ENCODE results near the gene ESX1.
A peak's percentile ranks its signal among the peaks of the same experiment; 100 is the strongest.
"Not testable (repeated sequence)": the region's sequence is repeated elsewhere in the genome, so short reads cannot be mapped to it uniquely, and the experiment has no call there.

ESX1 gene

DNA sequence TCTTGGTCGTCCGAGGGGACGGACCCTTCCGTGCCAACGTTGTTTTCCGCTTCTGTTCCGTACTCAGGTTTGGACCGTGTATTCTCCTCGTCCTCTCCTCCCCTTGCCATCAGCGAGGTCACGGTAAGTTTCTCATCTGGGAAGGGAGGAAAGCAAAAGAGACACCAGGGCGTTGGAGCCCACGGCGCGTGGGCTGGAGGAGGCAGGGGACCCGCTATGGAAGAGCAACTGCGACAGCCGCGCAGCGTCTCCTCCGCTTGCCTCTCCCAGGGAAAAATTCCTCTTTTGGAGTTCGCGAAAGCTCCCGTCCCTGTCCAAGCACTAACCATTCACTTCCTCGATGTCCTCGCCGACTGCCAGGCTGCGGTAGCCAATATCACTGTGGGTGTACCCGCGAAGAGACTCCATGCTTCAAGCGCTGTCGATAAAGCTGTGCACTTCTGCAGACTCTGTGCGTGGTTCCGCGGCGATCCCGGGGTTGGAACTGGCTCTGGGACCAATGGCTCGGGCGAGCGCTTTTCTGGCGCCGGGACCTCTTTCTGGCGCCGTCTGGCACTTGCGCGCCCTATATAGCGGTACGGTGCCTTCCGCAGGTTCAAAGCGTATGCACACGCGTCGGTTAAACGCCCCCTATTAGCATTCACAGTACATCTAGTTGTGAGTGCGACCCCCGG is at the start of gene ESX1:
Gene ESX1, minus strand, starts transcription at position 492 of the 674 bp plus-strand sequence. Its CDS starts 84 bp downstream, at position 408.
- no peak for DNase-seq (ENCODE audit: low spot score)

DNA sequence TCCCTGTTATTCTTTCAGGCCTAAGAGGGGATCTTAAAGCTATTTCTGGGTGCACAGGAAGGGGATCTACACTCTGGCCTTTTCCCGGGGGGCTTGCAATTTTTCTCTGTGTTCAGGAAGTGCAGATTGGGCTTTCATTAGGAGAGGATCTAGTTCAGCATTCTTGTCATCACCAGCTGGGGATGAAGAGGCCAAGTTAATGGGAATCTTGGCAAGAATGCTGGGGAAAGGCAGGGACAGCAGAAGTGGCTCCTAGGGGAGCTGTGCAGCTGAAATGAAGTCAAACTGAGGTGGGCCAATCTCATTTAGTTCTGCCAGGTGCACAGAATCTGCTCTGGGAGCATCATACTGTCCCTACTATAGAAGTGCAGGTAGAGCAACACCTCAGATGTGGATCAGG is 40.9 kb upstream of the ESX1 start:
- DNase-seq (ENCODE audit: low spot score) = no peak

GRCh38 chrX:104288961-104289360 is 34.2 kb upstream of the ESX1 start:
- DNase-seq (ENCODE audit: low spot score) = no peak

DNA sequence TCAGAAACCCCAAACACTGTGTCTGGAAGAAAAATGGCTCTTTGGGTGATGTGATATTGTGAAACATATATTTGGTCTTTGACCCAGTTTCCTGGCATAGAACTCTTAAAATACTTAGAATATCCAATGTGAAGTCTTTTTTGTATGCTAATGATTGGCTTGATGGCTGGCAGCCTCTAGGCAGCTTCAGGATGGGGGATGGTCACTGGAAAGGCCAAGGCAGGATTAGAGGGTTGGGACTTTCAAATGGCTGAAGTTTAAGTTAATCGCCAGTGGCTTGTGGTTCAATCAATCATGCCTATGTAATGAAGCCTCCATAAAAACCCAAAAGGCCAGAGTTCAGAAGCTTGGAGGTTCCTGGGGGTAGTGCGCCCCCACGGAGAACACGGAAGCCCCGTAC is 33.5 kb upstream of the ESX1 start:
- DNase-seq (ENCODE audit: low spot score) = no peak

DNA sequence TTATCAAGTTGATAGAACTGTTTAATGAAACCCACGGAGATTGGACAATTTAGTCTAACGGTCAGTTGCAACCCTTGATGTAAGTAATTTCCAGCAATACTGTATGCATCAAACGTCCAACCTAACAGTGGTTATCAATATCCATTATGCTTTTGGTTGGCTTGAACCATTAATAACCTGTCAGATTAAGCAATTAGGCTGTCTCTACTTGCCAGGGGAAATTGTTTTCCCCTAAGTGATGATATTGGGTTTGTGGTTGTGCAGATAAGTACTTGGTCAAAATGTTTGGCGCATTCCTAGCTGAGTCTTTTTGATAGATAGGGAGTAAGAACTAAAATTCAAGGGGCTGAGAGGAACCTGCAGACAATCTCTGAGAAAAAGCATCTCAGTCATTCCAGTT is 30.5 kb upstream of the ESX1 start:
- DNase-seq (ENCODE audit: low spot score) = no peak

- no peak for DNase-seq (ENCODE audit: low spot score)
Observed at GRCh38 chrX:104284507-104284906, 29.8 kb upstream of the ESX1 start.

- DNase-seq (ENCODE audit: low spot score) = no peak
Observed at GRCh38 chrX:104282166-104282725, 27.5 kb upstream of the ESX1 start.

- no peak for DNase-seq (ENCODE audit: low spot score)
Observed at GRCh38 chrX:104281564-104281963, 26.8 kb upstream of the ESX1 start.

DNA sequence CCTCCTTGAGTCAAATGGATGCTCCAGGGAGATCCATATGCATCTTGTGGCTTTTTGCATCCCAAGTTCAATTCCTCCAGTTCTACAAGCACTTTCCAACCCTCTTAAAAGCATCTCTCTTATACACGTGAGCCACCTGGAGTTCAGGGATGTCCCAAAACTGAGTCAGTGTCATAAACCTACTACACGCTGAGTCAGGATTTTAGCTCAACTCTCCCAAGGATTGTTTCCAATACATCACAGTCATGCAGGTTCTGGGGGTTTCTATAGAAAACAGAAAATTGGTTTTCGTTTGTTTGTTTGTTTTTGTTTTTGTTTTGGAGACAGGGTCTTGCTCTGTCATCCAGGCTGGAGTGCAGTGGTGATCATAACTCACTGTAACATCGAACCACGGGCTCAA is 25.9 kb upstream of the ESX1 start:
- no peak for DNase-seq (ENCODE audit: low spot score)

DNA sequence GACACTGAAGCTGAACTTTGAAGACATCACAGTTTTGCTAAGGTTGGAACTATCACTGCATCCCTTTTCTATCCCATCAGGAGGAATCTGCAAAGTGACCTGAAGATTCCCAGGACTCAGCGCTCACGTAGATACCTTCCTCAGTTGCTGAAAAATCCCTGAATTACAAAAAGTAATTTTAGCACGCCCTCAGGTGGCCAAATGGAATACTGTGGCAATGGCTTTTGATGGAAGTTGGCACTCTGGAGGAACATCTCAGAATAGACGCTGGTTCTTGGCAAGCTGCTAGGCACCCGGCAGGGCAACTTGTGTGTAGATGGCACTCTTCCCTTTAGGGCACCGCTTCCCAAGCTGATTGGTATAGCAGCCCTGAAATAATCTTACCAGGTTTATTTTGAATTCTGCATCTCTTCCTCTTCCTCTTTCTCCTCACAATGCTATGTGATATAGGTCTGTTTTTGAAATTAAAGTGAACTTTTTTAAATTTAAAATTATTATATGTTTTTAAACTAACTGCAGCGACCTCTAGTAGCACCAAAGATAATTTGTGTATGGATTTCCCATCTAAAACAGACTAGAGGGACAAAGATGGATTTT is 16.3 kb upstream of the ESX1 start:
- peak; percentile 23 for DNase-seq (ENCODE audit: low spot score)

DNA sequence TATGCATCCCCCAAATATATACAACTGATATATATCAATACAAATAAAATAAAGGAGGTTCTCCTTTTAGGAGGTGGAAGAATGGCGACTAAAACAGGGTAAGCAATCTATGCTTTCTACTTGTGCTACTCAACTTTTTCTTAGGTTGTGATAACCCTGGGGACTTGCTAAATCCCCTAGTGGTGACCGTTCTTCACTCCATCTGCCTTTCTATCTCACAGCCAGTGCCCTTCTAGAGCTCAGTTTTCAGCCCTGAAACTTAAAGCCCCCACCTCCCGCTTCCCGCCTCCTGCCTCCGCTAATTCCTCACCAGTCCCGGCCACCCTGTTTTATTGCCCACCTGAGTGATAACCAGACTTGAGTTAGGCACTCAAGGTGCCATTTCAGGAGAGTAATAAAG is 15.5 kb upstream of the ESX1 start:
- DNase-seq (ENCODE audit: low spot score) = no peak

- no peak for DNase-seq (ENCODE audit: low spot score)
Observed at GRCh38 chrX:104255465-104255864, 732 bp upstream of the ESX1 start.

DNA sequence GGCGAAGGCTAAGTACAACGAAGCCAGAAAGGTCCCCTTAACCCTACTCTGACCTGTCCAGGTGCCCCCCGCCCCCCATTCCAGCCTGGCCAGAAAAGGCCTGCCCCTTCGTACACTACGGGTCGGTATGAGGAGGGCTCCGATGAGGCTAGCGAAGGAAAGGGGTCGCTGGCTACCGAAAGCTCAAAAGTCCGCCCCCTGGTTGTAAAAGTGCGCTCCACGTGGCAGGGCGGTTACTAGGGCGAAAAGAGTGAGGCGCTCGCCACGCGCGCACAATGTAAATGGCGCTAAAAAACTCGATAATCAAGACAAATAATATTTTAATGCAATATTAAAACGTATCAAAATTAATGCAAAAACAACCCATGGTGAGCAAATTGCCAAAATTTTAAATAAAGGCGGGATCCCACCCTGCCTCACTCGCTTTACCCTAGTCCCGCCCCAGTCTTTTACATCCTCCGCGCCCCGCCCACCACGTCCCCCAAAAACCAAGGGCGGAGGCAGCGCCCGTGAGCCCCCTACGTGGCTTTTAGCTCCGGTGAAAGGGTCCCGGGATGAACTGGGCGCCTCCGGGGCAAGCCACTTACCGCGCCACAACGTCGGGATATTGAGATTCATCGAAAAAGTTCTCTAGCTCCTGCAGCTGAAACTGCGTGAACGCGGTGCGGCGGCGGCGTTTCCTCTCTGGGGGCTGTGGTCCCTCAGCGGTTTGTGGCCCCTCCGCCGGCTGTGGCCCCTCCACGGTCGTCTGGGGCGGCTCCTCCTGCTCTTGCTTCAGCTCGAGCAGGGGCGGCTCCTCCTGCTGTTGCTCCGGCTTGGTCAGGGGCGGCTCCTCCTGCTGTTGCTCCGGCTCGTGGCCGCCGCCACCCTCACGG is 929 bp downstream of the ESX1 start:
- no peak for DNase-seq (ENCODE audit: low spot score)

GRCh38 chrX:104250470-104250869 is 4.3 kb downstream of the ESX1 start:
- no peak for DNase-seq (ENCODE audit: low spot score)

GRCh38 chrX:104230060-104230459 is 24.7 kb downstream of the ESX1 start:
- not testable (repeated sequence) for DNase-seq (ENCODE audit: low spot score)

DNA sequence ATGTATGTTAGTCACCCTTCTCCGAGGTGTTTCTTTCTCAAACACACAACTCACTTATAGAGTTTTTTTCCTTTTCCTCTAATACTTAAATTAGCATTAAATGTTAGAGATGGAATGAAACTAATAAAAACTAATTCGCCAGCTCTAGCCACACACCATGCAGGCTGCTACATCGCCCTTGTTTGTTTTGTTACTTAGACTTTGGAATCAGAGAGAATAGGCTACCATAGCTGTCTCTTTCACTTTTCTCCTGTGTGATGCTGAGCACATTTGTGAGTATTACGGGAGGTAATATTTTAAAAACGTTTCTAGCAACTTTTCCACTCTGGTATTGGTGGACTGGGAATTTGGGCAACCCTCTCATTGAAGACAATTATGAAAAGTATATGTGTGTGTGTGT is 43.5 kb downstream of the ESX1 start:
- no peak for DNase-seq (ENCODE audit: low spot score)

GRCh38 chrX:104205548-104205947 is 49.2 kb downstream of the ESX1 start:
- DNase-seq (ENCODE audit: low spot score) = no peak

Measured in LoVo (cell line).